Activated T-cell treated with anti-CD3 and anti-CD28 coated beads, Interleukin-2, amount 50 U/mL, for 72 hours (primary cell): ENCODE results near the gene IL18. TPM values are rescaled to one million over a fixed set of nuclear protein-coding genes. Genes with fewer than 3 reads are reported as not detected.
A peak's percentile ranks its signal among the peaks of the same experiment; 100 is the strongest.
"Not testable (repeated sequence)": the region's sequence is repeated elsewhere in the genome, so short reads cannot be mapped to it uniquely, and the experiment has no call there.

Experiments used
- ATAC-seq, 2 donors: fragments of 150-1000 bp; cut with Tn5 transposase; replicated peaks in 1 of 2; 2 replicates each; pipeline ENCODE4 v1.10.0; 2021; ENCODE audit warnings: moderate library complexity in 2 of 2, mild to moderate bottlenecking in 1 of 2
- DNase-seq, 2 donors: peaks; one replicate each; pipeline ENCODE4 v3.0.0; 2021 to 2022; ENCODE audit warnings: mixed read lengths in 1 of 2
- H3K27ac Mint-ChIP-seq: one replicate; pipeline ENCODE4 v1.8.0; 2022; ENCODE audit warnings: mild to moderate bottlenecking, moderate library complexity, mixed read lengths
- H3K27me3 Mint-ChIP-seq: one replicate; pipeline ENCODE4 v1.8.0; 2022; ENCODE audit warnings: low read depth, mixed read lengths
- H3K36me3 Mint-ChIP-seq, 2 donors: one replicate each; pipeline ENCODE4 v1.8.0; 2022; ENCODE audit warnings: mixed read lengths in 2 of 2, mild to moderate bottlenecking in 1 of 2; ENCODE audit not compliant: insufficient read depth in 2 of 2
- H3K4me1 Mint-ChIP-seq: one replicate; pipeline ENCODE4 v1.8.0; 2022; ENCODE audit warnings: low read depth, mixed read lengths
- H3K4me3 Mint-ChIP-seq, 2 donors: one replicate each; pipeline ENCODE4 v1.8.0; 2022; ENCODE audit warnings: mild to moderate bottlenecking in 2 of 2, mixed read lengths in 2 of 2, moderate library complexity in 2 of 2
- H3K9me3 Mint-ChIP-seq, 2 donors: one replicate each; pipeline ENCODE4 v1.8.0; 2022; ENCODE audit warnings: mixed read lengths in 2 of 2
- total RNA-seq, 2 donors: library from RNA; stranded (reverse); gene quantifications; one replicate each; pipeline ENCODE4 v1.2.3, GENCODE V29; 2022

Gene IL18
- total RNA-seq: under 1 TPM in 1 of 2 donors, not detected in 1; 0.35 TPM

GRCh38 chr11:112163875-112164685, at the start of gene IL18:
Gene IL18 (minus strand): TSS chr11:112164094. CDS start chr11:112155053, 9,041 bp downstream.
- no peak for ATAC-seq

GRCh38 chr11:112212710-112213109, 48.8 kb upstream of the IL18 start:
- H3K27ac Mint-ChIP-seq: no peak overlapping the region
- DNase-seq (no peak), ATAC-seq (no peak)
- H3K27me3 Mint-ChIP-seq: no peaks in the 10 kb centered on the region
- no peak overlapping the region for H3K4me3 Mint-ChIP-seq
- H3K4me1 Mint-ChIP-seq: no peaks in the 10 kb centered on the region
- no peaks in the 10 kb centered on the region for H3K9me3 Mint-ChIP-seq
- H3K36me3 Mint-ChIP-seq: no peaks in the 10 kb centered on the region

More at GRCh38 chr11:112163875-112164685, at the start of gene IL18:
- H3K4me1 Mint-ChIP-seq: peaks cover 8% of the 10 kb centered on the region
- H3K36me3 Mint-ChIP-seq: no peaks in the 10 kb centered on the region
- DNase-seq: no peak
- H3K9me3 Mint-ChIP-seq: no peaks in the 10 kb centered on the region
- H3K27me3 Mint-ChIP-seq: peaks cover 52% of the 10 kb centered on the region
- peak within 1 kb of the TSS; percentile 37 to 74 for H3K4me3 Mint-ChIP-seq
- no peak within 1 kb of the TSS for H3K27ac Mint-ChIP-seq

GRCh38 chr11:112212290-112212689, 48.4 kb upstream of the IL18 start:
- H3K36me3 Mint-ChIP-seq: no peaks in the 10 kb centered on the region
- no peaks in the 10 kb centered on the region for H3K27me3 Mint-ChIP-seq
- no peaks in the 10 kb centered on the region for H3K9me3 Mint-ChIP-seq
- no peak overlapping the region for H3K4me3 Mint-ChIP-seq
- ATAC-seq (no peak), DNase-seq (no peak)
- no peaks in the 10 kb centered on the region for H3K4me1 Mint-ChIP-seq
- H3K27ac Mint-ChIP-seq: no peak overlapping the region

GRCh38 chr11:112211536-112211935, 47.6 kb upstream of the IL18 start:
- H3K4me1 Mint-ChIP-seq: no peaks in the 10 kb centered on the region
- DNase-seq (no peak), ATAC-seq (no peak)
- no peaks in the 10 kb centered on the region for H3K36me3 Mint-ChIP-seq
- H3K27ac Mint-ChIP-seq: no peak overlapping the region
- no peaks in the 10 kb centered on the region for H3K27me3 Mint-ChIP-seq
- no peaks in the 10 kb centered on the region for H3K9me3 Mint-ChIP-seq
- peak overlapping the region in 1 of 2 donors; percentile 20 for H3K4me3 Mint-ChIP-seq

GRCh38 chr11:112210890-112211289, 47.0 kb upstream of the IL18 start:
- no peaks in the 10 kb centered on the region for H3K36me3 Mint-ChIP-seq
- no peaks in the 10 kb centered on the region for H3K4me1 Mint-ChIP-seq
- ATAC-seq: no peak
- H3K4me3 Mint-ChIP-seq: no peak overlapping the region
- no peak overlapping the region for H3K27ac Mint-ChIP-seq
- no peaks in the 10 kb centered on the region for H3K9me3 Mint-ChIP-seq
- H3K27me3 Mint-ChIP-seq: no peaks in the 10 kb centered on the region
- DNase-seq: no peak

- no peak for ATAC-seq
- DNase-seq: no peak
- H3K27me3 Mint-ChIP-seq: no peaks in the 10 kb centered on the region
- H3K4me3 Mint-ChIP-seq: no peak overlapping the region
- H3K27ac Mint-ChIP-seq: no peak overlapping the region
- H3K9me3 Mint-ChIP-seq: no peaks in the 10 kb centered on the region
- no peaks in the 10 kb centered on the region for H3K36me3 Mint-ChIP-seq
- H3K4me1 Mint-ChIP-seq: no peaks in the 10 kb centered on the region
Measured at GRCh38 chr11:112206071-112206470, 42.2 kb upstream of the IL18 start.

- Mint-ChIP-seq H3K9me3 (no peaks in the 10 kb centered on the region), H3K36me3 (no peaks in the 10 kb centered on the region), H3K27me3 (no peaks in the 10 kb centered on the region), H3K4me3 (no peak overlapping the region), H3K4me1 (no peaks in the 10 kb centered on the region), H3K27ac (no peak overlapping the region)
- no peak for DNase-seq
- ATAC-seq: no peak
Measured at GRCh38 chr11:112200252-112200651, 36.4 kb upstream of the IL18 start.

GRCh38 chr11:112199101-112199500, 35.2 kb upstream of the IL18 start:
- H3K27ac Mint-ChIP-seq, H3K4me3 Mint-ChIP-seq, H3K27me3 Mint-ChIP-seq, ATAC-seq, H3K9me3 Mint-ChIP-seq, H3K36me3 Mint-ChIP-seq, H3K4me1 Mint-ChIP-seq, DNase-seq: not testable (repeated sequence)

- Mint-ChIP-seq H3K27ac (no peak overlapping the region), H3K4me3 (no peak overlapping the region), H3K9me3 (no peaks in the 10 kb centered on the region), H3K4me1 (no peaks in the 10 kb centered on the region), H3K27me3 (no peaks in the 10 kb centered on the region), H3K36me3 (no peaks in the 10 kb centered on the region)
- DNase-seq (no peak), ATAC-seq (no peak)
Measured at GRCh38 chr11:112196519-112197087, 32.7 kb upstream of the IL18 start.

- no peak overlapping the region for H3K4me3 Mint-ChIP-seq
- DNase-seq (no peak), ATAC-seq (no peak)
- no peak overlapping the region for H3K27ac Mint-ChIP-seq
- no peaks in the 10 kb centered on the region for H3K36me3 Mint-ChIP-seq
- no peaks in the 10 kb centered on the region for H3K9me3 Mint-ChIP-seq
- H3K4me1 Mint-ChIP-seq: no peaks in the 10 kb centered on the region
- no peaks in the 10 kb centered on the region for H3K27me3 Mint-ChIP-seq
Measured at GRCh38 chr11:112195951-112196351, 32.1 kb upstream of the IL18 start.

- H3K36me3 Mint-ChIP-seq, H3K27me3 Mint-ChIP-seq, ATAC-seq, H3K4me3 Mint-ChIP-seq, H3K4me1 Mint-ChIP-seq, H3K9me3 Mint-ChIP-seq, DNase-seq, H3K27ac Mint-ChIP-seq: not testable (repeated sequence)
Measured at GRCh38 chr11:112195113-112195512, 31.2 kb upstream of the IL18 start.

- no peak for DNase-seq
- no peak for ATAC-seq
- Mint-ChIP-seq H3K36me3 (no peaks in the 10 kb centered on the region), H3K4me1 (no peaks in the 10 kb centered on the region), H3K27me3 (peaks cover 11% of the 10 kb centered on the region), H3K9me3 (no peaks in the 10 kb centered on the region), H3K27ac (no peak overlapping the region), H3K4me3 (no peak overlapping the region)
Measured at GRCh38 chr11:112186304-112186703, 22.4 kb upstream of the IL18 start.

GRCh38 chr11:112185883-112186282, 22.0 kb upstream of the IL18 start:
- Mint-ChIP-seq H3K4me3 (no peak overlapping the region), H3K27ac (no peak overlapping the region), H3K36me3 (no peaks in the 10 kb centered on the region), H3K9me3 (no peaks in the 10 kb centered on the region), H3K27me3 (peaks cover 12% of the 10 kb centered on the region), H3K4me1 (no peaks in the 10 kb centered on the region)
- no peak for DNase-seq
- ATAC-seq: no peak

- DNase-seq (no peak), ATAC-seq (no peak)
- Mint-ChIP-seq H3K4me1 (no peaks in the 10 kb centered on the region), H3K27ac (no peak overlapping the region), H3K27me3 (peaks cover 30% of the 10 kb centered on the region), H3K4me3 (no peak overlapping the region), H3K9me3 (no peaks in the 10 kb centered on the region), H3K36me3 (no peaks in the 10 kb centered on the region)
Measured at GRCh38 chr11:112182867-112183266, 19.0 kb upstream of the IL18 start.
